ENCODE measurements around the gene KLHL36. TPM values are rescaled to one million over a fixed set of nuclear protein-coding genes. Genes with fewer than 3 reads are reported as not detected.

The KLHL36 gene
- total RNA-seq, result 10 to 100 TPM; 44.2 to 59.2 TPM
- 20.7 TPM for polyA plus RNA-seq (2013, experiment 1 of 2)
- 21.3 TPM for polyA plus RNA-seq (2013, experiment 2 of 2)
- long read RNA-seq, experiment 1, transcript KLHL36-204 (5 exons, 2,173 nt), result major isoform, 5 of 24 reads
- long read RNA-seq, experiment 1, partial matches to known transcripts, result 3 of 24 reads
- long read RNA-seq, experiment 1, other reads (novel, unspliced or antisense), result 16 of 24 reads
- long read RNA-seq, experiment 2, full-length matches to known transcripts, result 43 of 68 reads
- long read RNA-seq, experiment 2, partial matches to known transcripts, result 19 of 68 reads
- long read RNA-seq, experiment 2, other reads (novel, unspliced or antisense), result 6 of 68 reads
- long read RNA-seq, experiment 3, full-length matches to known transcripts, result 31 of 62 reads
- long read RNA-seq, experiment 3, partial matches to known transcripts, result 20 of 62 reads
- long read RNA-seq, experiment 3, other reads (novel, unspliced or antisense), result 11 of 62 reads
- long read RNA-seq, experiment 4, partial matches to known transcripts, result 0 of 3 reads
- long read RNA-seq, experiment 4, other reads (novel, unspliced or antisense), result 3 of 3 reads

DNA sequence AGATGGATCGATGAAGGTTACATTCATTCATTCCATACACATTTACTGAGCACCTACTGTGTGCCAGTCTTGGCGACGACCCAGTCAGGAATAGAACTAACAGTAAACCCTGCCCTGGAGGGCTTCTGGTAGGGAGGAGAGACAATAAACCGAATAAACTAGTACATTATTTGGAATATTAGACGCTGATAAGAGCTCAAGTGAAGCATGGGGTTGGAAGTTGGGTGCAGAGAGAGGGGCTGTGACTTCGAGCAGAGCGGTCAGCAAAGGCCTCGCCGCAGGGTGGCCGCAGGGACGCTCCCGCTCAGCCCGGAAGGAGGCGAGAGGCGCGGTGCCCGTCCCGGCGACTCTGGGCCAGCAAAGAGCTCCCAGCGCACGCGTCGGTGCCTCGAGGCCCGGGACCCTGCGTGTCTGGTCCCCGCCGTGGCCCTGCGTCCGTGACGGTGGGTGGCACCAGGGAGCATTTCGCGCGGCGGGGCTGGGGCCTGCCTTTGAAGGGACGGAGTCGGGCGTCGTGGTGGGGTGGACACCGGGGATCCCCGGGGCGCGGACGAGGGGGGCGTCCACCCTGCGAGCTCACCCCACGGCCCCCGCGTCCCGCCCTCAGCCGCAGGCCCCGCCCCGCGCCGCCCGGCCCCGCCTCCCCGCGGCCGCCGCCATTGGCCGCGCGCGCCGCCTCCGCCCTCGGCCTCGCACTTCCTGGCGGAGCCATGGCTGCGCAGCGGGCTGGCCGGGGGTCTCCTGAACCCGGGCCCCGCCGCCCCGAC lies at the start of gene KLHL36:
Gene KLHL36 (plus strand): TSS at position 684 of the 767 bp plus-strand sequence. CDS start 2,357 bp downstream, outside the sequence.
- H3K9me3 ChIP-seq (ENCODE audit: control insufficient read depth, low read length), result no peaks in the 10 kb centered on the region
- TF ChIP-seq, protein P1, sequence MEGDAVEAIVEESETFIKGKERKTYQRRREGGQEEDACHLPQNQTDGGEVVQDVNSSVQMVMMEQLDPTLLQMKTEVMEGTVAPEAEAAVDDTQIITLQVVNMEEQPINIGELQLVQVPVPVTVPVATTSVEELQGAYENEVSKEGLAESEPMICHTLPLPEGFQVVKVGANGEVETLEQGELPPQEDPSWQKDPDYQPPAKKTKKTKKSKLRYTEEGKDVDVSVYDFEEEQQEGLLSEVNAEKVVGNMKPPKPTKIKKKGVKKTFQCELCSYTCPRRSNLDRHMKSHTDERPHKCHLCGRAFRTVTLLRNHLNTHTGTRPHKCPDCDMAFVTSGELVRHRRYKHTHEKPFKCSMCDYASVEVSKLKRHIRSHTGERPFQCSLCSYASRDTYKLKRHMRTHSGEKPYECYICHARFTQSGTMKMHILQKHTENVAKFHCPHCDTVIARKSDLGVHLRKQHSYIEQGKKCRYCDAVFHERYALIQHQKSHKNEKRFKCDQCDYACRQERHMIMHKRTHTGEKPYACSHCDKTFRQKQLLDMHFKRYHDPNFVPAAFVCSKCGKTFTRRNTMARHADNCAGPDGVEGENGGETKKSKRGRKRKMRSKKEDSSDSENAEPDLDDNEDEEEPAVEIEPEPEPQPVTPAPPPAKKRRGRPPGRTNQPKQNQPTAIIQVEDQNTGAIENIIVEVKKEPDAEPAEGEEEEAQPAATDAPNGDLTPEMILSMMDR (conservative IDR thresholded peaks at IDR 0.05), result peak; percentile 36
- WGBS, 2 experiments (ENCODE audit: insufficient coverage in 1 of 2, insufficient read length in 1 of 2), result 7 to 8% methylated on average over 15 to 77 of the region's 77 CpGs
- H3K36me3 Mint-ChIP-seq (ENCODE audit: low read depth), result peaks cover 17% of the 10 kb centered on the region
- H3K4me3 Mint-ChIP-seq, result peak within 1 kb of the TSS; percentile 69
- H3K4me3 ChIP-seq (ENCODE audit: low read length), result peak within 1 kb of the TSS; percentile 88
- no peaks in the 10 kb centered on the region for H3K4me1 ChIP-seq (ENCODE audit: control insufficient read depth, insufficient read depth, low read length)
- H3K9ac ChIP-seq (ENCODE audit: extremely low read depth, low read length, poor library complexity, severe bottlenecking), result peak within 1 kb of the TSS; percentile 55
- peaks cover 11% of the 10 kb centered on the region for H3K36me3 ChIP-seq (ENCODE audit: control insufficient read depth, insufficient read depth, low read length)
- DNase-seq, result peak; percentile 79
- H3K27ac Mint-ChIP-seq, result no peak within 1 kb of the TSS
- peaks cover 19% of the 10 kb centered on the region for H3K27me3 Mint-ChIP-seq (ENCODE audit: insufficient read depth)
- H3K27ac ChIP-seq (ENCODE audit: low read depth, low read length), result peak within 1 kb of the TSS; percentile 83
- peaks cover 6% of the 10 kb centered on the region for H3K27me3 ChIP-seq (ENCODE audit: control insufficient read depth, insufficient read depth, low read length, poor library complexity, severe bottlenecking)
- H3K9me3 Mint-ChIP-seq, result no peaks in the 10 kb centered on the region
- H3K4me1 Mint-ChIP-seq, result no peaks in the 10 kb centered on the region

DNA sequence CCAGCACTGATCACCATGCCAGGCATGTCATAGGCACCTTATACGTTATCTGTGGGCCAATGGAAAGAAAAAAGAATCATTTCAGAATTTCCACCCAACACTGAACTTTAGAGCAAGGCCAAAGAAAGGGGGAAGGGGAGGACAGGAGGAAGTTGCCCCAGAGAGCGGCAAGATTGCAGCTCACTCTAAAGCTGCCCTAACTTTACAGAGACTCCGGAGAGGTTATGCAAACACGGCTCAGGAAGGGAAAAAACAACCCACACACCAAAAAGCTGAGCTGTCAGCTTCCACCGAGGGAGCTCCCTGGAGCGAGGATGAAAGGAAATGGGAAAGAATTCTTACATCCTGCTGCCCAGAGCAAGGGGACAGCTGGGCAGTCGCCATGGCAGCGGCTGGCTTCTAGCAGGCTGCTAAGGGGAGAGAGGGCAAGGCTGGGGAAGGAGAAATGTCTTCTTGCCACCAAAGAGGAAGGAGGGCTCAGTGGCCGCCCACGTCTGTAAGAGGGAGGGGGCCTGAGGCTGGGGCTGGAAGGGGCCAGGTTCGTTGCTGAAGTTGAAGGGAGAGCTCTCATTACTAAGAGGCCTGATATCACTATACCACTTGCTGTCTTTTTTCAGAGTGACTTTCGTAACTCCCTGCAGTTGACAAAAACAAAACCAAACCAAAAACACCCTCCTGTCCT lies 48.6 kb upstream of the KLHL36 start:
- 12% methylated on average over 12 of the region's 12 CpGs; no CpG with 5 or more reads in 1 of the 2 experiments for WGBS, 2 experiments (ENCODE audit: insufficient coverage in 1 of 2, insufficient read length in 1 of 2)
- Histone ChIP-seq H3K27me3 (ENCODE audit: control insufficient read depth, insufficient read depth, low read length, poor library complexity, severe bottlenecking) (no peaks in the 10 kb centered on the region), H3K27ac (ENCODE audit: low read depth, low read length) (peak overlapping the region; percentile 87), H3K4me1 (ENCODE audit: control insufficient read depth, insufficient read depth, low read length) (peaks cover 6% of the 10 kb centered on the region), H3K4me3 (ENCODE audit: low read length) (peak overlapping the region; percentile 73), H3K9me3 (ENCODE audit: control insufficient read depth, low read length) (no peaks in the 10 kb centered on the region), H3K36me3 (ENCODE audit: control insufficient read depth, insufficient read depth, low read length) (no peaks in the 10 kb centered on the region), H3K9ac (ENCODE audit: extremely low read depth, low read length, poor library complexity, severe bottlenecking) (peak overlapping the region; percentile 27)
- no peaks in the 10 kb centered on the region for H3K9me3 Mint-ChIP-seq
- H3K27me3 Mint-ChIP-seq (ENCODE audit: insufficient read depth), result no peaks in the 10 kb centered on the region
- peak overlapping the region; percentile 33 for H3K4me3 Mint-ChIP-seq
- H3K36me3 Mint-ChIP-seq (ENCODE audit: low read depth), result no peaks in the 10 kb centered on the region
- peak overlapping the region; percentile 81 for H3K27ac Mint-ChIP-seq
- DNase-seq, result peak; percentile 94
- TF ChIP-seq, protein P1 (conservative IDR thresholded peaks at IDR 0.05), result no peak
- H3K4me1 Mint-ChIP-seq, result peaks cover 32% of the 10 kb centered on the region

All from endodermal cell (in vitro differentiated cells).